COR-L47 (cell line): ENCODE data around the gene FOXK2.
"Not testable (repeated sequence)": the region's sequence is repeated elsewhere in the genome, so short reads cannot be mapped to it uniquely, and the experiment has no call there.

Source experiments
- DNase-seq: peaks from one replicate; lab custom pipeline; 2025; lab: John Stamatoyannopoulos, UW

FOXK2 gene

GRCh38 chr17:82534401-82534812 is 14.9 kb downstream of the FOXK2 start:
- DNase-seq, result no peak

DNA sequence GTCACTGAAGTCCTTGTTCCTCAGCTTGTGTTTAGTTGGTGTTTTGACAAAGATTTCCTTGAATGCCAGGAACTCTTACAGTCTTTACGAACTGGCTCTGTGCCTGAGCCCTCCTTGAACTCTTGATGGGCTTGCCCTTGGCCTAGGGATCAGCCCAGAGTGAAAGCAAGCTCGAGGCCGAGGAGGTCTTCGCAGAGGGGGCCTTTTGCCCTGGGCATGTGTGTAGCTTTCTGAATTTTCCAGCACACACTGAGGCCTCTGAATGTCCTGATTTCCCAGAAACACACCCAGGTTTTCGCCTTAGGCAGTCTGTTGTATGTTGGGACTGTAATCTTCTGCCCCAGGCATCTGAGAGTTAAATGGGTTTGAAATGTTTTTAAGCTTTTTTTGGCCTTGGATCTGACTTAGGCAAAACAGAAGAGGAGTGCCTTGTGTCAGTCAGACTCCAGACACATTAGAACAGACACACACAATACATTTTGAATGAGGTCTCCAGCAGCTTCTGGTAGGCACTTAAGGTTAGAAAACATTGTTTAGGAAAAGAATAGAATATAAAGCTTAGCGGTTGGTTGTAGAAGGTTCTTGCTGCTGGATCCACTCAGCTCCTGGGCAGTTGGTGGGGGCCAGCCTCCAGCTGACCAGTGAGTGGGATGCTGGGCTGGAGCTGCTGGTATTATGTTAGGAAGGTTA is 17.1 kb downstream of the FOXK2 start:
- no peak for DNase-seq

DNA sequence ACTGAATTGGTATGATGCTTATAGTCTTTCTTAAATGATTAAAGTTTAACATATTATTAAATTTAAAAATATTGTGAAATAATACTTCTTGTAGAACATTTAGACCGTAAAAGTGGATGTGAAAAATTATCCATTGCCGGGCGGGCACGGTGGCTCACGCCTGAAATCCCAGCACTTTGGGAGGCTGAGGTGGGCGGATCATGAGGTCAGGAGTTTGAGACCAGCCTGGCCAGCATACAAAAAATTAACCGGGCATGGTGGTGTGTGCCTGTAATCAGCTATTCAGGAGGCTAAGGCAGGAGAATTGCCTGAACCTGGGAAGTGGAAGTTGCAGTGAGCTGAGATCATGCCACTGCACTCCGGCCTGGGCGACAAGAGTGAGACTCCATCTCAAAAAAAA is 17.7 kb downstream of the FOXK2 start:
- DNase-seq, result not testable (repeated sequence)

GRCh38 chr17:82539076-82539475 is 19.5 kb downstream of the FOXK2 start:
- DNase-seq, result not testable (repeated sequence)

DNA sequence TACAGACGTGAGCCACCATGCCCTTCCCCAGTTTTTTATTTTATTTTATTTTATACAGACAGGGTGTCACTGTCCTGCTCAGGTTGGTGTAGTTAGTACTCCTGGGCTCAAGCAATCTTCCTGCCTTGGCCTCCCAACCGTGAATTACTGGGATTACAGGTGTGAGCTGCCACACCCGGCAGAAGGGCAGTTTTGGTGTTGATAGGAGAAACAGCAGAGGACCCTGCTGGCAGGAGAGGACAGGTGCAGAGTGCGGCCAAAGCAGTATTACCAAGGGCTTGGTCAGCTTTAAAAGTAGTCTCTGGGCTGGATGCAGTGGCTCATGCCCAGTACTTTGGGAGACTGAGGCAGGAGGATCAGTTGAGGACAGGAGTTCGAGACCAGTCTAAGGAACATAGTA is 22.9 kb downstream of the FOXK2 start:
- DNase-seq, result no peak

DNA sequence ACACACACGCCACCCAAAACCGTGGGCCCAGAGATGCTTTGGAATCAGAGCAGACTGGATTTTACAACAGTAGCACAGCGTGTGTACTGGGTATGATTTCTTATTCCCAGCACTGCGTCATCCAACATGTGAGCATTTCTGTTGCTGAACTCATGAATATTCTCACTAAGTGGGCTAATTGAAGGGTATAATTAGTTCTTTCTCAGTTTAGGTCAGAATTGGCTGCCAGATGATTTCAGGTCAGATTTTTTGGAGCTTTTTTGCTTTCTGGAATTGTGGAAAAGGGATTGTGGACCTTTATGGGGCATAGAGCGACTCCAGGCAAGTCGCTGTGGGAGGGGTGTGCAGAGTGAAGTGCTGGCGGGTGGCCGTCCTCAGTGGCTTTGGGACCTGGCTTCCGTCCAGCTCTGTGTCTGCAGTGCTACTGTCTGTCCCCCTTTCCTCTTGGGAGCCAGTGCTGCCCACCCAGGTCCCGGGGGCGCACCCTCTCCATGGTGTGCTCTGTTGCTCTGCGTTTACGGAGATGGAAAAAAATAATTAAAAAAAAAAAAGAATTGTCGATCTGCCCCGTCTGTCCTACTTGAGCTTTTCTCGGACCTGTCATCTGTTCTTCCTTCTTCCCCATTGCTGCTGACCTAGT is 25.0 kb downstream of the FOXK2 start:
- no peak for DNase-seq

DNA sequence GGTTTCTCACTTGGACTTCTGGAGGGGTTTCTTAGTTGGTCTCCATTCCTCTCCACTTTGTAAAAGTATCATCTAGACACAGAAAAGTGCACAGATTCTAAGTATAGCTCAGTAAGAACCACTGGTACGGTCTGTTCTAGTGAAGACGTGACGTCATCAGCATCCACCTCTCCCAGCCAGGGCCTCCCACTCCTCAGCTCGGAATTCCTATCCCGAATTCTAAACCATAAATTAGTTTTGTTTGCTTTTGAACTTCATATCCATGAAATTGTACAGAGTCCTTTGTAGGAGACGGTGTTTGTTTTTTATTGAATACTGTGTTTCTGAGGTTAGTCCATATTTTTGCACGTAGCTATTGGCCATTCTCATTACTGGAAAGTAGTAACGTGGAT is 25.5 kb downstream of the FOXK2 start:
- no peak for DNase-seq

DNA sequence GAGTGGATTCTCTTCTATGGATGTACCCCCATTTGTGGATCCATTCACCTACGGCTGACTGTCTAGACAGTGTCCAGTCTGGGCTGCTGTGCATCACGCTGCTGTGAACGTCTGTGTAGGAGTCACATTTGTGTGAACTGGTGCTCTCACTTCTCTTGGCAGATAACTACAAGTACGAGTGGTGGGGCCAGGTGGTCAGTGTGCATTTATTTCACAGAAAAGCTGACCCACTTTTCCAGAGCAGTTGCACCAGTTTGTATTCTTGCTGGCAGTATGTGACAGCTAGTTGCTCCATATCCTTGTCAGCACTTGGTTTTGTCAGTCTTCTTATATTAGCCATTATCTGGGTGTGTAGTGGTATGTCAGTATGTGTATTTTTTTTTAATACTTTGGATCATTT is 28.4 kb downstream of the FOXK2 start:
- DNase-seq, result no peak

DNA sequence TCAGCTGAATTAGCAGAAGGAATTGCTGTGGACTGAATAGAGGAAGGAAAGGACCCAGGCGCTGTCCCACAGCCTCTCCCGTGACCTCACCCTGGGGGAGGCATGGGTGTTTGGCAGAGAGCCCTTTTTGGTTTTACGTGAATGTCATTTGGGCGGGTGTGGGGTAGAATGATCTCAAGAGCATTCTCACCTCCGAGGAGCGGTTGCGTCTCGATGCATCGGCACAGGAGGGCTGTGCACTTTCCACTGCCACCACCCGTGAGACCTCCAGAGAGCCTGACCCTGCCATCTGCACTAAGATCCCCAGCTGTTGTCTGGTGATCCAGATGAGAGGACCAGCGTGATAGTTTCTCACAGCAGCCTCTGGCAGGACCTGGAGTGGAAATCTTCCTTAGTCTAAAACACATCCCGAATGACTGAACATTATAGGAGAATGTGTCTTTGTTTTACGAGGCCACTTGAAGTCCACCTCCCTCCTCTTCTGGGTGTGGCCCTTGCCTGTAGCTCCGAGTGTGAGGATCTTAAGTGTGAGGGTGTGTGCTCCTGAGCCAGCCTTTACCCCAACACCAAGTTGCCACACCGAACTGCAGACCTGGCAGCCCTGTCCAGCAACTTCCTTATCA is 29.3 kb downstream of the FOXK2 start:
- DNase-seq, result no peak

DNA sequence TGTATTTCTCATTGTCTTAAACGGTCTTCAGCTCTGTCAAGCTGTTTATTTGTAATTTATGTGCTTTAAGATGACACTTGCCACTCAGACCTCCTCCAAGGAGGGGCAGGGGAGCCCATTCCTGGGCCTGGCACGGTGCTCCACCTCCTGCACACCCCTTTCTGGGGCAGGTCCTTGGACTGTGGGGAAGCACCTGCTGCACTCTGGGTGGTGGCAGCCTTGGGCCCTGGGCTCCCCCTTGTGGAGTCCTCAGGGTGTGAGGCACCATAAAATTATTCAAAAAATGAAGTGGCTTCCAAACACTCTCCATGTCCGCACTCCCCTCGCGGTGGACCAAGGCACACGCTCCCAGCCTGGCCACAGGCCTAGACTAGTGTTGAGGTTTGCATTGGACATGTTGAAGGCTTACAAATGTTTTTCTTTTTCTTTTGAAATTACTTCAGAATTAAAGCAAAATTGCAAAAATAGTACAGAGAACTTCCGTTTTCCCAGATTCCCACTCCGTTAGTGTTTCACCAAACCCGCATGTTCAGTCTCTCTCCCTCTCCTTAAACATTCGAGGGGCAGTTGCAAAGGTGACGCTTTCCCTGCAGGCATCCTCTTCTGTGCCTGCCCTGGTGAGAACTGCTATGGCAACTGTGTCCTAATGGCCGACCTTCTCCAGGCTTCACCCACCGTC is 32.4 kb downstream of the FOXK2 start:
- DNase-seq, result peak; percentile 60

GRCh38 chr17:82552580-82552979 is 33.0 kb downstream of the FOXK2 start:
- DNase-seq, result no peak

DNA sequence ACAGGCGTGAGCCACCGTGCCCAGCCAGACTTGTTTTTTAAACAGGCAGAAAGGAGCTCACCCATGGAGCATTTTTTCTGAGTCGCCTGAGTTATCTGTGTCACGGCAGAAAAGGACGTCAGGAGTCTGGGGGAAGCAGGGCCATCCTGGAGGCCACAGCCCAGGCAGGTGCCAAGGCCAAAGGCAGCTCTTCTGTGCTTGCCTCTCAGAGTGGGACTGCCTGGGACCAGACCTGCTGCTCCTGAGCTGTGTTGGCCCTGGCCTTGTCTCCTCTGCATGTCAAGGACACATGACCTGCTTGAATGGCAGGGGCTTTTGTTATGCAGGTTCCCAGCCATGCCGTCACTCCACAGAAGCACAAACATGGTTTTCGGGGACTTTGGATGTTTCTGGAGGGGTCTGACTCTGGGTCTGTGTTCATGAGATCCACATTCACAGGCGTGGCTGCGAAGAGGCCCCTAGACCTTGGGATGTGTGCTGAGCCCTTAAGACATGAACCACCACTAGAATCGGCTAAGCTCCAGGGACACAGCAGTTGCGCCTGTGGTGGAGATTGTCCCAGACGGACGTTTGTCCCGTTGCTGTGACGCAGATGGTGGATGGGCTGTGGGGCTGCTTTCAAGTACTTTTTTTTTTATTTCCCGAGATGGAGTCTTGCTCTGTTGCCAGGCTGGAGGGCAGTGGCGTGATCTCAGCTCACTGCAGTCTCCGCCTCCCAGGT is 33.8 kb downstream of the FOXK2 start:
- no peak for DNase-seq

DNA sequence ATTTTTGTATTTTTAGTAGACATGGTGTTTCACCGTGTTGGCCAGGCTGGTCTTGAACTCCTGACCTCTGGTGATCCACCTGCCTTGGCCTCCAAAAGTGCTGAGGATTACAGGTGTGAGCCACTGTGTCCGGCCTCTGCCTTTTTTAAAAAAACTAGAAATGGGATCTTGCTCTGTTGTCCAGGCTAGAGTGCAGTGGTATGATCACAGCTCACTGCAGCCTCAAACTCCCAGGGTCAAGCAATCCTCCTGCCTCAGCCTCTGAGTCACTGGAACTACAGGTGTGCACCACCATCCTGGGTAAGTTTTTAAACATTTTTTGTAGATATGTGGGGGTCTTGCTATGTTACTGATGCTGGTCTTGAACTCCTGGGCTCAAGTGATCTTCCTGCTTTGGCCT is 38.0 kb downstream of the FOXK2 start:
- DNase-seq, result not testable (repeated sequence)

DNA sequence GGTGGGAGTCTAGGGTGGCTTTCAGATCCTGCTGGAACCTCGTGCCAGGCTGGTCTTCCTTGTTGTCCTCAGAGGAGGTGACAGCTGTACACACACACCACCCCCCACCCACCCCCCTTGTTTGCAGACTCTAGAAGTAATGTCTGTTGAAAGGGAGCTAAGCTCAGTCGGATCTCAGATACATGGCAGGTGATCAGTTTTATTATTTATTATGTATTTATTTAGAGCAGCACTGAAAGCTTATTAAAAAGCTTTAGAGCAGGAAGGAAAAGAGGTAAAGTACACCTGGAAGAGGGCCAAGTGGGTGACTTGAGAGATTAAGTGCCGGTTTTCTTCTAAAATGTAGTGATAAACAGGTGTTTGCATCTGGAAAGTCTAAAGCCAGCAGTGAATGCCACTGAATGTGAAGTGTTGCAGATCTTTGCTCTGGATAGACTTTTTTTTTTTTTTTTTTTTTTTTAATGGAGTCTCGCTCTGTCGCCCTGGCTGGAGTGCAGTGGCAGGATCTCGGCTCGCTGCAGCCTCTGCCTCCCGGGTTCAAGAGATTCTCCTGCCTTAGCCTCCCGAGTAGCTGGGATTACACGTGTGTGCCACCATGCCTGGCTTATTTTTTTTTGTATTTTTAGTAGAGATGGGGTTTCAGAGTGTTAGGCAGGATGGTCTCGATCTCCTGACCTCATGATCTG is 40.2 kb downstream of the FOXK2 start:
- DNase-seq, result peak; percentile 85

DNA sequence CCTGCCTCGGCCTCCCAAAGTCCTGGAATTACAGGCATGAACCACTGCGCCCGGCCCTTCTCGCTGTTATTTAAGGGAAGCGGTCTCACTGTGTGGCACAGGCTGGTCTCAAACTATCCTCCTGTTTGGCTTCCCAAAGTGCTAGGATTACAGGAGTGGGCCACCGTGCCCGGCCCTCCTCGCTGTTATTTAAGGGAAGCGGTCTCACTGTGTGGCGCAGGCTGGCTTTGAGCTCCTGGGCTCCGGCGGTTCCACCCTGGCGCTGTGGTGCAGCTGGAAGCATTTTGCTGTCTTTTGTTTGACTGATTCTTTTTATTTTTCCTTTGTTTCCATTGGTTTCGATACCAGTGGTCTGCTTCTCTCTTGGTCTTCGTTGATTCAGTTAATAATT is 40.7 kb downstream of the FOXK2 start:
- no peak for DNase-seq

GRCh38 chr17:82560802-82561428 is 41.4 kb downstream of the FOXK2 start:
- DNase-seq, result no peak

GRCh38 chr17:82561429-82562035 is 42.0 kb downstream of the FOXK2 start:
- DNase-seq, result no peak

DNA sequence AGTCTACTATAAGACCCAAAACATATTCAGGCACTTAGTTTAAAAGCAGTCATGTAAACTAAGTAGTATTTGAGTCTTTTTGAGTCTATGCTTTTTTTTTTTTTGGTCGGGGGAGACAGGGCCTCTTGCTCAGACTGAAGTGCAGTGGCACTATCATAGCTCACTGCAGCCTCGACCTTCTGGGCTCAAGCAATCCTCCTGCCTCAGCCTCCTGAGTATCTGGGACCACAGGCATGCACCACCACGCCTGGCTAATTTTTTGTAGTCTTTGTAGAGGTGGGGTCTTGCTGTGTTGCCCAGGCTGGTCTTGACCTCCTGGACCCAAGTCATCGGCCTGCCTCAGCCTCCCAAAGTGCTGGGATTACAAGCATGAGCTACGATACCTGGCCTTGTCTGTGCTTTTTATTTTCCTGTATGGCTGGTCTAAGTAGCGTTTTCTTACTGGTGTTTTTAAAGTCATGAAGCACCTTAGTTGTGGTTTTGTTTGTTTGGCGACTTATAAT is 43.2 kb downstream of the FOXK2 start:
- DNase-seq, result not testable (repeated sequence)

DNA sequence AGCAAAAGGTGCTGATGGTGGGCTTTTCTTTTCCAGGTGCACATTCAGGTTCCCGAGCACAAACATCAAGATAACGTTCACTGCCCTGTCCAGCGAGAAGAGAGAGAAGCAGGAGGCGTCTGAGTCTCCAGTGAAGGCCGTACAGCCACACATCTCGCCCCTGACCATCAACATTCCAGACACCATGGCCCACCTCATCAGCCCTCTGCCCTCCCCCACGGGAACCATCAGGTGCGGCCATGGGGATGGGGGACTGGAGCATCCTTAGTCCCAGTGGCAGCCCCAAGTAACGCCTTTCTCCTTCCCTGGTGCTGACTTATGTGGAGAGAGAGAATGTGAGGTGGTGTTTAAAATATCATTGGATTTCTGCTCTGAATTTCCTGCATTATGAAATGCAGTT is 43.8 kb downstream of the FOXK2 start:
- no peak for DNase-seq

DNA sequence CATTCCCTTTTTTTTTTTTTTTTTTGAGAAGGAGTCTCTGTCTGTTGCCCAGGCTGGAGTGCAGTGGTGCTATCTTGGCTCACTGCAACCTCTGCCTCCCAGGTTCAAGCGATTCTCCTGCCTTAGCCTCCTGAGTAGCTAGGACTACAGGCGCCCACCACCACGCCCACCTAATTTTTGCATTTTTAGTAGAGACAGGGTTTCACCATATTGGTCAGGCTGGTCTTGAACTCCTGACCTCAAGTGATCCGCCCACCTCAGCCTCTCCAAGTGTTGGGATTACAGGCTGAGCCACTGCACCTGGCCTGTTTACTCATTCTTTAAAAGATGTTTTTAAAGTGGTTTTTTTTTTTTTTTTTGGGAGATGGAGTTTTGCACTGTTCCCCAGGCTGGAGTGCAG is 44.2 kb downstream of the FOXK2 start:
- DNase-seq, result not testable (repeated sequence)

- no peak for DNase-seq
Measured at GRCh38 chr17:82564241-82564640, 44.7 kb downstream of the FOXK2 start.
